HL-60 (cell line): Measurements from ENCODE around the gene GMDS.

Experiments
- DNase-seq, 2 experiments: peaks; one replicate each; pipeline ENCODE4 v3.0.0-alpha.2; 2010 to 2020; ENCODE audit warnings: low read depth in 1 of 2, low spot score in 1 of 2
- H3K27ac ChIP-seq: fragments of 250-450 bp; sonication (Bioruptor Pico); replicated peaks from 2 replicates; pipeline ENCODE4 v1.5.1; 2020; ENCODE audit warnings: mild to moderate bottlenecking, moderate library complexity
- H3K27me3 ChIP-seq: fragments of 250-450 bp; sonication (Bioruptor Pico); 2 replicates; pipeline ENCODE4 v1.5.1; 2021; ENCODE audit warnings: mild to moderate bottlenecking, moderate library complexity; ENCODE audit not compliant: insufficient read depth, poor library complexity, severe bottlenecking
- H3K4me3 ChIP-seq: replicated peaks from 2 replicates; pipeline ENCODE4 v1.5.1; 2011; ENCODE audit warnings: mild to moderate bottlenecking, control low read depth, low read length; ENCODE audit not compliant: insufficient read depth
- GABPA ChIP-seq: IDR thresholded peaks from 2 replicates; pipeline ENCODE4 v1.6.1; 2012; ENCODE audit warnings: low read depth
- POLR2AphosphoS5 ChIP-seq: IDR thresholded peaks from 2 replicates; pipeline ENCODE4 v1.6.1; 2012; ENCODE audit warnings: low read depth
- SPI1 ChIP-seq: IDR thresholded peaks from 2 replicates; pipeline ENCODE4 v1.6.1; 2012; ENCODE audit warnings: low read depth, mild to moderate bottlenecking, borderline replicate concordance
- TF ChIP-seq, protein P1 (sequence below): IDR thresholded peaks from one replicate; pipeline ENCODE4 v1.5.1; 2011; ENCODE audit warnings: low read length, control low read depth, inconsistent platforms; ENCODE audit not compliant: insufficient read depth
- TF ChIP-seq, protein P2 (sequence below): IDR thresholded peaks from 2 replicates; pipeline ENCODE4 v1.6.1; 2012; ENCODE audit warnings: low read depth; ENCODE audit not compliant: insufficient replicate concordance

Gene GMDS

DNA sequence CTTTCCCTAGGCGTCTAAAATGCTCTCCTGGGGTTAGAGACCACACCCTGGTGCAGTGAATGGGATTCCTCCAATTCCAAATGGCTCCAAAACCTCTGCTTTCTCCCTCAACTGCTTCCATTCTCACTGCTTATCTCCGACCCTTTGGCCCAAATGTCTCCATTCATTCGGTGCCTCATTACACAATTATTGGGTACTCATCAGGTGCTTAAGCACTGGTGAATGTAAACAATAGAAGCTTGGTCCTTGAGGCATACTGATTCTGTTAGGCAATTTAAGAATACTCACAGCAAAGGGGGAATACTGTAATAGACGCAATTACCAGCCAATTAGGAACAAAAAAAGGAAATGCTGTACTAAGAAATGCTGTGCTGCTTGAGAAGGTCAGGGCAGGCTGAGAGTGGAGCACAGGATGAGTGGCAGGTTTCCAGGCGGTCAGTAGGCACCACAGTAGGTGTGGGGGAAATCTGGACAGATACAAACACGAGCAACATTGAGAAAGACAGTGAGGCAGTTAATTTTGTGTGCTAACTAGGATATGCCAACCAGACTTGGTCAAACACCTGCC, 23.0 kb downstream of the GMDS start:
- TF ChIP-seq, protein P1, sequence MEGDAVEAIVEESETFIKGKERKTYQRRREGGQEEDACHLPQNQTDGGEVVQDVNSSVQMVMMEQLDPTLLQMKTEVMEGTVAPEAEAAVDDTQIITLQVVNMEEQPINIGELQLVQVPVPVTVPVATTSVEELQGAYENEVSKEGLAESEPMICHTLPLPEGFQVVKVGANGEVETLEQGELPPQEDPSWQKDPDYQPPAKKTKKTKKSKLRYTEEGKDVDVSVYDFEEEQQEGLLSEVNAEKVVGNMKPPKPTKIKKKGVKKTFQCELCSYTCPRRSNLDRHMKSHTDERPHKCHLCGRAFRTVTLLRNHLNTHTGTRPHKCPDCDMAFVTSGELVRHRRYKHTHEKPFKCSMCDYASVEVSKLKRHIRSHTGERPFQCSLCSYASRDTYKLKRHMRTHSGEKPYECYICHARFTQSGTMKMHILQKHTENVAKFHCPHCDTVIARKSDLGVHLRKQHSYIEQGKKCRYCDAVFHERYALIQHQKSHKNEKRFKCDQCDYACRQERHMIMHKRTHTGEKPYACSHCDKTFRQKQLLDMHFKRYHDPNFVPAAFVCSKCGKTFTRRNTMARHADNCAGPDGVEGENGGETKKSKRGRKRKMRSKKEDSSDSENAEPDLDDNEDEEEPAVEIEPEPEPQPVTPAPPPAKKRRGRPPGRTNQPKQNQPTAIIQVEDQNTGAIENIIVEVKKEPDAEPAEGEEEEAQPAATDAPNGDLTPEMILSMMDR = no peak
- TF ChIP-seq, protein P2, sequence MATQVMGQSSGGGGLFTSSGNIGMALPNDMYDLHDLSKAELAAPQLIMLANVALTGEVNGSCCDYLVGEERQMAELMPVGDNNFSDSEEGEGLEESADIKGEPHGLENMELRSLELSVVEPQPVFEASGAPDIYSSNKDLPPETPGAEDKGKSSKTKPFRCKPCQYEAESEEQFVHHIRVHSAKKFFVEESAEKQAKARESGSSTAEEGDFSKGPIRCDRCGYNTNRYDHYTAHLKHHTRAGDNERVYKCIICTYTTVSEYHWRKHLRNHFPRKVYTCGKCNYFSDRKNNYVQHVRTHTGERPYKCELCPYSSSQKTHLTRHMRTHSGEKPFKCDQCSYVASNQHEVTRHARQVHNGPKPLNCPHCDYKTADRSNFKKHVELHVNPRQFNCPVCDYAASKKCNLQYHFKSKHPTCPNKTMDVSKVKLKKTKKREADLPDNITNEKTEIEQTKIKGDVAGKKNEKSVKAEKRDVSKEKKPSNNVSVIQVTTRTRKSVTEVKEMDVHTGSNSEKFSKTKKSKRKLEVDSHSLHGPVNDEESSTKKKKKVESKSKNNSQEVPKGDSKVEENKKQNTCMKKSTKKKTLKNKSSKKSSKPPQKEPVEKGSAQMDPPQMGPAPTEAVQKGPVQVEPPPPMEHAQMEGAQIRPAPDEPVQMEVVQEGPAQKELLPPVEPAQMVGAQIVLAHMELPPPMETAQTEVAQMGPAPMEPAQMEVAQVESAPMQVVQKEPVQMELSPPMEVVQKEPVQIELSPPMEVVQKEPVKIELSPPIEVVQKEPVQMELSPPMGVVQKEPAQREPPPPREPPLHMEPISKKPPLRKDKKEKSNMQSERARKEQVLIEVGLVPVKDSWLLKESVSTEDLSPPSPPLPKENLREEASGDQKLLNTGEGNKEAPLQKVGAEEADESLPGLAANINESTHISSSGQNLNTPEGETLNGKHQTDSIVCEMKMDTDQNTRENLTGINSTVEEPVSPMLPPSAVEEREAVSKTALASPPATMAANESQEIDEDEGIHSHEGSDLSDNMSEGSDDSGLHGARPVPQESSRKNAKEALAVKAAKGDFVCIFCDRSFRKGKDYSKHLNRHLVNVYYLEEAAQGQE = no peak
- no peak for TF ChIP-seq SPI1
- no peak for TF ChIP-seq GABPA
- TF ChIP-seq POLR2AphosphoS5 = no peak
- H3K4me3 ChIP-seq = peak overlapping the region; percentile 15; the same call in 1 of the 2 replicates
- no peaks in the 10 kb centered on the region for H3K27me3 ChIP-seq
- DNase-seq = no peak
- no peak overlapping the region for H3K27ac ChIP-seq

DNA sequence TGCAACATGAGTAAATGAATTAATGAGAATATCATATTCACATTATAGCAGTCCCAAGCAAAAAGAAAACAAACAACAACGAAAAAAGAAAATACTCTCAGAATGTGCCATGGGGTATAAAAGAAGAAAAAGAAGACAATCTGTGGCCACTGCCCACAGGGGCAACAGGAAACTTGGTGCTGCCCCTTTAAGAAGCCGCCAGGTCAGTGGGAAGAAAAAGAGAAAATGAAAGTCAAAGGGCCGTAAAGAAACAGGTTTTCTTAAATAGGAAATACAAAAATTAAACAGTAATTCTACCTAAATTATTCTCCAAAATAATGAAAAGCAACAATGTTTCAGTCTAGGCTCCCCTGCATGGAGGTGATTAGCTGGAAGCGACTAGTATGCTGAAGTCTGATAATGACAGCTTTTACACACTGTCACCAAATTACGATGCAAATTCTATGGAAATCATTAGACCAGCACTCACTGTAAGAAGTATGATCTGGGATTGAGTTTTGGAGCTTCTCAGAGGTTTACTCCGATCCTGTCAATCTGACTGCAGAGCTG, 23.6 kb downstream of the GMDS start:
- H3K27me3 ChIP-seq = no peaks in the 10 kb centered on the region
- H3K27ac ChIP-seq = peak overlapping the region; percentile 18; the same call in 1 of the 2 replicates
- no peak for TF ChIP-seq GABPA
- TF ChIP-seq SPI1 = no peak
- H3K4me3 ChIP-seq = peak overlapping the region; percentile 15; the same call in 1 of the 2 replicates
- DNase-seq = no peak

DNA sequence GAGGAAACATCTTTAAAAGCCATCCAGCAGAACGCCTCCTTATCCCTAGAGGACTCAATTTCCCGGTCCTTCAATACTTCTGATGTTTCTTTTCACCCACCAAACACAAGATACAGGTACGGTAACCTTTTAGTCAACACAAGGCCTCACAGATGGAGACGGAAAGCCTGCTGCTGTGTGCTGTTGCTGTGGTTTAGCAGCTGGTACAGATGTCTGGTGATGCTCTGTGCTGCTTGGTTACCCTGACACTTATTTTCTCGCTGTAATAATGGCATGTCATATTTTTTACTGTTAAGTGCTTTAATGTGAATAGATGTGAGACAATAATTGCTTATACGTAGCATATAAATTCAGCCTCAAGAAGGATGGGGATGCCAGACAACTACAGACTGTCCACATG, 25.3 kb downstream of the GMDS start:
- DNase-seq = no peak
- Histone ChIP-seq H3K4me3 (no peak overlapping the region), H3K27me3 (no peaks in the 10 kb centered on the region), H3K27ac (no peak overlapping the region)
- TF ChIP-seq POLR2AphosphoS5 (no peak), GABPA (no peak)

DNA sequence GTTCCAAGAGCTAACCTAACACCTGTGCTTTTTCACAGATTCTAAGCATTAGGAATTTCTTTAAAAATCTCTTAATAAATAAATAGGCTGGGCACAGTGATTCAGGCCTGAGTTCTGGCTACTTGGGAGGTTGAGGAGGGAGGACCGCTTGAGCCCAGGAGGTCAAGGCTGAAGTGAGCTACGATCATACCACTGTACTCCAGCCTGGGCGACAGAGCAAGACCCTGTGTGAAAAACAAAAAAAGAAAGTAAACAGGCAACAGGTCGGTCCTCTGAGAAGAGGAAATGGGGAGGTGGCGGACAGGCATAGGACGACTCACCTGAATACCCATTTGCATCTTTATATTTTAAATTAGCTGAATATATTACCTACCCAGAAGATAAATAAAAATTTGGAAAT, 26.5 kb downstream of the GMDS start:
- Histone ChIP-seq H3K27me3 (no peaks in the 10 kb centered on the region), H3K4me3 (no peak overlapping the region), H3K27ac (no peak overlapping the region)
- no peak for TF ChIP-seq POLR2AphosphoS5
- TF ChIP-seq SPI1 = no peak
- TF ChIP-seq GABPA = no peak
- TF ChIP-seq, protein P2 = no peak
- TF ChIP-seq, protein P1 = no peak
- DNase-seq = no peak
